ENCODE measurements around the gene ITPR1.

ITPR1 gene

GRCh38 chr3:4824926-4825325 is 331.8 kb downstream of the ITPR1 start:
- no peaks in the 10 kb centered on the region for H3K79me2 ChIP-seq (ENCODE audit: insufficient read depth, low read length)
- no peak overlapping the region for H3K4me2 ChIP-seq (ENCODE audit: low read depth, low read length, poor library complexity, severe bottlenecking)
- no peaks in the 10 kb centered on the region; the same call in 1 of the 2 replicates for H3K36me3 ChIP-seq (ENCODE audit: insufficient read depth, low read length)
- H2AFZ ChIP-seq (ENCODE audit: low read length): no peak overlapping the region
- H3K9me2 ChIP-seq (replicated peaks; ENCODE audit: low read depth, low read length): no peaks in the 10 kb centered on the region
- H3K27me3 ChIP-seq (ENCODE audit: insufficient read depth, low read length, poor library complexity, severe bottlenecking): no peaks in the 10 kb centered on the region
- no peaks in the 10 kb centered on the region for H3K9me3 ChIP-seq (ENCODE audit: insufficient read depth, low read depth, low read length)
- H4K20me1 ChIP-seq (ENCODE audit: insufficient read depth, low read length, poor library complexity, severe bottlenecking): no peaks in the 10 kb centered on the region
- TF ChIP-seq CTCF (conservative IDR thresholded peaks at IDR 0.05; ENCODE audit: low read length) (no peak), EZH2phosphoT487 (IDR thresholded peaks at IDR 0.05; ENCODE audit: borderline replicate concordance) (no peak)
- no peak overlapping the region for H3K4me3 ChIP-seq (ENCODE audit: low read length, poor library complexity, severe bottlenecking)
- H3F3A ChIP-seq (ENCODE audit: low read depth): no peaks in the 10 kb centered on the region
- H3K9ac ChIP-seq (ENCODE audit: low read depth, low read length, poor library complexity, severe bottlenecking): peak overlapping the region; percentile 14
- H3K4me1 ChIP-seq (ENCODE audit: insufficient read depth, low read length, poor library complexity, severe bottlenecking): peaks cover 65% of the 10 kb centered on the region

GRCh38 chr3:4825436-4826236 is 332.5 kb downstream of the ITPR1 start:
- no peak overlapping the region for H3K4me2 ChIP-seq (ENCODE audit: low read depth, low read length, poor library complexity, severe bottlenecking)

GRCh38 chr3:4826237-4827100 is 333.3 kb downstream of the ITPR1 start:
- Histone ChIP-seq H4K20me1 (ENCODE audit: insufficient read depth, low read length, poor library complexity, severe bottlenecking) (no peaks in the 10 kb centered on the region), H3K4me1 (ENCODE audit: insufficient read depth, low read length, poor library complexity, severe bottlenecking) (peaks cover 69% of the 10 kb centered on the region), H3K9me3 (ENCODE audit: insufficient read depth, low read depth, low read length) (no peaks in the 10 kb centered on the region), H3K36me3 (ENCODE audit: insufficient read depth, low read length) (no peaks in the 10 kb centered on the region; the same call in 1 of the 2 replicates), H3K27me3 (ENCODE audit: insufficient read depth, low read length, poor library complexity, severe bottlenecking) (no peaks in the 10 kb centered on the region), H3K4me3 (ENCODE audit: low read length, poor library complexity, severe bottlenecking) (no peak overlapping the region), H3K9me2 (replicated peaks; ENCODE audit: low read depth, low read length) (no peaks in the 10 kb centered on the region), H3F3A (ENCODE audit: low read depth) (no peaks in the 10 kb centered on the region; the same call in 1 of the 2 replicates), H3K4me2 (ENCODE audit: low read depth, low read length, poor library complexity, severe bottlenecking) (no peak overlapping the region), H3K9ac (ENCODE audit: low read depth, low read length, poor library complexity, severe bottlenecking) (no peak overlapping the region), H3K79me2 (ENCODE audit: insufficient read depth, low read length) (no peaks in the 10 kb centered on the region), H2AFZ (ENCODE audit: low read length) (no peak overlapping the region)
- TF ChIP-seq CTCF (conservative IDR thresholded peaks at IDR 0.05; ENCODE audit: low read length) (no peak), EZH2phosphoT487 (IDR thresholded peaks at IDR 0.05; ENCODE audit: borderline replicate concordance) (no peak)

More at GRCh38 chr3:4825436-4826236, 332.5 kb downstream of the ITPR1 start:
- no peaks in the 10 kb centered on the region for H3F3A ChIP-seq (ENCODE audit: low read depth)
- no peaks in the 10 kb centered on the region for H3K9me3 ChIP-seq (ENCODE audit: insufficient read depth, low read depth, low read length)
- no peaks in the 10 kb centered on the region for H4K20me1 ChIP-seq (ENCODE audit: insufficient read depth, low read length, poor library complexity, severe bottlenecking)
- H2AFZ ChIP-seq (ENCODE audit: low read length): no peak overlapping the region
- H3K79me2 ChIP-seq (ENCODE audit: insufficient read depth, low read length): no peaks in the 10 kb centered on the region
- H3K9me2 ChIP-seq (replicated peaks; ENCODE audit: low read depth, low read length): no peaks in the 10 kb centered on the region
- H3K4me1 ChIP-seq (ENCODE audit: insufficient read depth, low read length, poor library complexity, severe bottlenecking): peaks cover 69% of the 10 kb centered on the region
- no peaks in the 10 kb centered on the region for H3K27me3 ChIP-seq (ENCODE audit: insufficient read depth, low read length, poor library complexity, severe bottlenecking)
- no peaks in the 10 kb centered on the region; the same call in 1 of the 2 replicates for H3K36me3 ChIP-seq (ENCODE audit: insufficient read depth, low read length)
- TF ChIP-seq EZH2phosphoT487 (IDR thresholded peaks at IDR 0.05; ENCODE audit: borderline replicate concordance): no peak
- no peak for TF ChIP-seq CTCF (conservative IDR thresholded peaks at IDR 0.05; ENCODE audit: low read length)
- H3K9ac ChIP-seq (ENCODE audit: low read depth, low read length, poor library complexity, severe bottlenecking): peak overlapping the region; percentile 14
- no peak overlapping the region for H3K4me3 ChIP-seq (ENCODE audit: low read length, poor library complexity, severe bottlenecking)

All from Loucy (cell line).